KOPT-K1 (cell line): ENCODE measurements around the gene MYO18A.

Source experiments
- H3K27ac ChIP-seq: fragments of 200-600 bp; sonication (generic); 2 replicates; pipeline ENCODE4 v1.5.1; 2016; ENCODE audit warnings: antibody characterized with exemption, mild to moderate bottlenecking, low read depth, low read length; ENCODE audit not compliant: poor library complexity, severe bottlenecking
- H3K36me3 ChIP-seq: fragments of 200-600 bp; sonication (generic); 2 replicates; pipeline ENCODE4 v1.5.1; 2017; ENCODE audit warnings: antibody characterized with exemption, mild to moderate bottlenecking, low read length, moderate library complexity; ENCODE audit not compliant: insufficient read depth
- H3K9me3 ChIP-seq: fragments of 200-600 bp; sonication (generic); 2 replicates; pipeline ENCODE4 v1.5.1; 2017; ENCODE audit warnings: antibody characterized with exemption, low read length, mild to moderate bottlenecking; ENCODE audit not compliant: insufficient read depth, poor library complexity, severe bottlenecking

Gene MYO18A

GRCh38 chr17:29138184-29138955, 41.8 kb downstream of the MYO18A start:
- Histone ChIP-seq H3K27ac (peak overlapping the region; percentile 100), H3K9me3 (no peaks in the 10 kb centered on the region)

GRCh38 chr17:29136998-29137730, 43.0 kb downstream of the MYO18A start:
- Histone ChIP-seq H3K27ac (peak overlapping the region; percentile 100), H3K9me3 (no peaks in the 10 kb centered on the region), H3K36me3 (peaks cover 33% of the 10 kb centered on the region)

More at GRCh38 chr17:29138184-29138955, 41.8 kb downstream of the MYO18A start:
- H3K36me3 ChIP-seq = peaks cover 25% of the 10 kb centered on the region

GRCh38 chr17:29135464-29135863, 44.7 kb downstream of the MYO18A start:
- Histone ChIP-seq H3K36me3 (peaks cover 40% of the 10 kb centered on the region), H3K9me3 (no peaks in the 10 kb centered on the region), H3K27ac (peak overlapping the region; percentile 27)

GRCh38 chr17:29133121-29133713, 47.0 kb downstream of the MYO18A start:
- Histone ChIP-seq H3K27ac (peak overlapping the region; percentile 63), H3K9me3 (no peaks in the 10 kb centered on the region), H3K36me3 (peaks cover 59% of the 10 kb centered on the region)

GRCh38 chr17:29131814-29132682, 48.1 kb downstream of the MYO18A start:
- no peaks in the 10 kb centered on the region for H3K9me3 ChIP-seq
- H3K27ac ChIP-seq = peak overlapping the region; percentile 63
- peaks cover 68% of the 10 kb centered on the region for H3K36me3 ChIP-seq

- H3K9me3 ChIP-seq = no peaks in the 10 kb centered on the region
- peaks cover 69% of the 10 kb centered on the region for H3K36me3 ChIP-seq
- H3K27ac ChIP-seq = no peak overlapping the region
Measured at GRCh38 chr17:29129731-29130130, 50.5 kb downstream of the MYO18A start.

- Histone ChIP-seq H3K27ac (no peak overlapping the region), H3K9me3 (no peaks in the 10 kb centered on the region), H3K36me3 (peaks cover 72% of the 10 kb centered on the region)
Measured at GRCh38 chr17:29127840-29128239, 52.4 kb downstream of the MYO18A start.

GRCh38 chr17:29126268-29126930, 53.8 kb downstream of the MYO18A start:
- no peaks in the 10 kb centered on the region for H3K9me3 ChIP-seq
- H3K36me3 ChIP-seq = peaks cover 84% of the 10 kb centered on the region
- H3K27ac ChIP-seq = no peak overlapping the region

GRCh38 chr17:29125651-29126050, 54.5 kb downstream of the MYO18A start:
- Histone ChIP-seq H3K36me3 (peaks cover 87% of the 10 kb centered on the region), H3K27ac (no peak overlapping the region)

GRCh38 chr17:29124925-29125273, 55.3 kb downstream of the MYO18A start:
- H3K27ac ChIP-seq = no peak overlapping the region
- H3K36me3 ChIP-seq = peaks cover 89% of the 10 kb centered on the region

More at GRCh38 chr17:29125651-29126050, 54.5 kb downstream of the MYO18A start:
- no peaks in the 10 kb centered on the region for H3K9me3 ChIP-seq

GRCh38 chr17:29124135-29124924, 55.9 kb downstream of the MYO18A start:
- H3K36me3 ChIP-seq = peaks cover 90% of the 10 kb centered on the region
- H3K9me3 ChIP-seq = no peaks in the 10 kb centered on the region
- H3K27ac ChIP-seq = peak overlapping the region; percentile 32

More at GRCh38 chr17:29124925-29125273, 55.3 kb downstream of the MYO18A start:
- no peaks in the 10 kb centered on the region for H3K9me3 ChIP-seq

- H3K36me3 ChIP-seq = peaks cover 90% of the 10 kb centered on the region
- H3K9me3 ChIP-seq = no peaks in the 10 kb centered on the region
- no peak overlapping the region for H3K27ac ChIP-seq
Measured at GRCh38 chr17:29123111-29123510, 57.1 kb downstream of the MYO18A start.

GRCh38 chr17:29121442-29121841, 58.8 kb downstream of the MYO18A start:
- Histone ChIP-seq H3K27ac (no peak overlapping the region), H3K36me3 (peaks cover 89% of the 10 kb centered on the region), H3K9me3 (no peaks in the 10 kb centered on the region)
